Activated CD4-positive, alpha-beta T cell treated with anti-CD3 and anti-CD28 coated beads, Interleukin-2, amount 50 U/mL, for 4 hours (primary cell): ENCODE data around the gene WNT8A.
"Not testable (repeated sequence)": the region's sequence is repeated elsewhere in the genome, so short reads cannot be mapped to it uniquely, and the experiment has no call there.

Experiments used
- DNase-seq, 2 experiments: peaks; one replicate each; pipeline ENCODE4 v3.0.0-alpha.2; 2020

The WNT8A gene

GRCh38 chr5:138083702-138084101 is at the start of gene WNT8A:
Gene WNT8A (plus strand): TSS chr5:138084033. CDS start chr5:138084128, 95 bp downstream.
- no peak for DNase-seq

- peak; percentile 39 to 43 for DNase-seq
These were observed 48.0 kb upstream of the WNT8A start for GRCh38 chr5:138035605-138036537.

GRCh38 chr5:138037271-138037670 is 46.6 kb upstream of the WNT8A start:
- DNase-seq: no peak

GRCh38 chr5:138037907-138038633 is 45.8 kb upstream of the WNT8A start:
- DNase-seq: no peak

- no peak for DNase-seq
These were observed 45.0 kb upstream of the WNT8A start for GRCh38 chr5:138038826-138039225.

GRCh38 chr5:138045283-138045682 is 38.5 kb upstream of the WNT8A start:
- DNase-seq: not testable (repeated sequence)

GRCh38 chr5:138051441-138052296 is 32.2 kb upstream of the WNT8A start:
- DNase-seq: no peak

- DNase-seq: not testable (repeated sequence)
These were observed 31.1 kb upstream of the WNT8A start for GRCh38 chr5:138052718-138053117.

- DNase-seq: no peak
These were observed 30.3 kb upstream of the WNT8A start for GRCh38 chr5:138053554-138053953.

- DNase-seq: no peak
These were observed 29.6 kb upstream of the WNT8A start for GRCh38 chr5:138054206-138054605.

GRCh38 chr5:138054847-138055558 is 28.8 kb upstream of the WNT8A start:
- DNase-seq: no peak

GRCh38 chr5:138064526-138064925 is 19.3 kb upstream of the WNT8A start:
- DNase-seq: no peak

- no peak for DNase-seq
These were observed 18.7 kb upstream of the WNT8A start for GRCh38 chr5:138065102-138065501.

- no peak for DNase-seq
These were observed 15.9 kb upstream of the WNT8A start for GRCh38 chr5:138067945-138068344.

GRCh38 chr5:138068742-138069600 is 14.9 kb upstream of the WNT8A start:
- peak; percentile 71 to 77 for DNase-seq

GRCh38 chr5:138070026-138070425 is 13.8 kb upstream of the WNT8A start:
- DNase-seq: not testable (repeated sequence)

GRCh38 chr5:138077064-138077696 is 6.7 kb upstream of the WNT8A start:
- DNase-seq: peak; percentile 33

- DNase-seq: no peak
These were observed 5.7 kb upstream of the WNT8A start for GRCh38 chr5:138078006-138078643.

- no peak for DNase-seq
These were observed 1.8 kb upstream of the WNT8A start for GRCh38 chr5:138082033-138082432.

GRCh38 chr5:138091685-138092084 is 7.9 kb downstream of the WNT8A start:
- no peak for DNase-seq
